DOHH2 (cell line): ENCODE results near the gene PGAP1.

ENCODE experiments used
- CTCF ChIP-seq: fragments of 200-600 bp; sonication (generic); IDR thresholded peaks from one replicate; pipeline ENCODE4 v1.5.1; 2014; ENCODE audit warnings: antibody characterized with exemption, mild to moderate bottlenecking, low read depth, low read length; ENCODE audit not compliant: poor library complexity, severe bottlenecking
- EZH2phosphoT487 ChIP-seq: fragments of 200-600 bp; sonication (generic); IDR thresholded peaks from 2 replicates; pipeline ENCODE4 v1.6.1; 2017; ENCODE audit warnings: borderline replicate concordance, mild to moderate bottlenecking, antibody characterized with exemption, low read length, moderate library complexity, mixed read lengths

DNA sequence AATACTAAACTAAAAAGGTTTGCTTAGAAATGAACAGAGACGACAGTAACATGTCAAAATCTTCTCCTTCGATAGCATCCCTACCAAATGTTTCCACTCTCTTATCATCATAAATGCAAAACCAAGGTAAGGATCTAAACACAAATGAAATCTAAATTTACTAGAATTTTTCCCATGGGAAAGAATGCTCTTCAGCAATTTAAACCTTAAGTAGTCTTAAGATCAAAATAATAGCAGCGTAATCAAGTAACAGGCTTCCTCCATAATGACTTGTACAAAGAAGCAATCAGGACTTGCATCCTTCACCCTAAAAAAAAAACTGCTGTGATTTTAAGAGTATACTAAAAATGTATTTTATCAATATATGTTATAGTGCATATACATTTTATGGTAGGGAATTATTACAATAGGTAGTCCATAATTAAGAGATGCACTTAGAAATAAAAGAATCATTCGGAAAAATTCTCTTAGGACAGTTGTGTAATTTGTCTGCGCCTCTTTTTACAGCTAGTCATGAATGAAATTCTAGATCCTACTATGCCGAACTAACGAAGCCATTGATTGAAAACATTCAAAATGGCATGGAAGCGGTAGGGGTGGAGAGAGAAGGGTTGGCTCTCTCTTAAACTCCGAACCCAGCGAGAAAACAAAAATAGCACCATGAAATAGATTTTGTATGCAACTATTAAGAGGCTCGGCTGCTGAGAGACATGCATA, 1.3 kb downstream of the PGAP1 start:
- TF ChIP-seq CTCF (no peak), EZH2phosphoT487 (no peak)
